IPS-18c (cell line): ENCODE data around the gene ARF1.

ENCODE experiments used
- H3K4me3 ChIP-seq: 2 replicates; pipeline ENCODE4 v1.7.0; 2013; ENCODE audit warnings: low read depth, mild to moderate bottlenecking, low read length, moderate library complexity; ENCODE audit not compliant: insufficient read depth
- H3K9me3 ChIP-seq: one replicate; pipeline ENCODE4 v1.6.1; 2013; ENCODE audit warnings: mild to moderate bottlenecking, low read length, moderate library complexity; ENCODE audit not compliant: control insufficient read depth, insufficient read depth

The ARF1 gene

DNA sequence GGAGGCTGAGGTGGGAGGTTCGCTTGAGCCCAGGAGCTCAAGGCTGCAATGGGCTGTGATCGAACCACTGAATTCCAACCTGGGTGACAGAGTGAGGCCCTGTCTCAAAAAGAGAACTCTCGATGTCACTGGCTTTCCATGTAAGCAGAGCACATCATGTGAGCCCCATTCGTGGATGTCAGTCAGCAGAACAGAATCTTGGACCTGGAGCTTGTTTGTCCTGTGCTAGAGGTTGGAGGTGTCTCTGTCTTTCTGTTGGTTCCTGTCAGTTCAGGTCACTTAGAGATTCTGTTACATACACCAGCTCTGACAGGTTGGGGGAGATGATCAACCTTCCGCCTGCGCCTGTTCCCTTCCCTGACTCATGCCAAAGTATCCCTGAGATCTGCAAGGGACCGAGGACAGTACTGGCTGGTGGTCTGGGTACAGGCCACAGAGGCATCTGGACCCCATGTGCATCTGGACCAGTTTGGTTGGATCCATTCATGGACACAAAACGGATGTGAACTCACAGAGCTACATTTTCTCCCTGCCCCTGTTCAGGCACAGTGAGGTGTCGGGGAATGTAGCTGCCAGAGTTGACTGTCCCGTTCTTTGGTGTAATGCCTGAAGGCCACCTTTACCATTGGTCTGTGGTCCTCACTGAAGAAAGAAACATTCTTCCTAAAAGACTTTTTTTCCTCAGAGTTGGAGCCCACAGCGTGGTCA is 10.0 kb downstream of the ARF1 start:
- Histone ChIP-seq H3K9me3 (no peaks in the 10 kb centered on the region), H3K4me3 (no peak overlapping the region)

DNA sequence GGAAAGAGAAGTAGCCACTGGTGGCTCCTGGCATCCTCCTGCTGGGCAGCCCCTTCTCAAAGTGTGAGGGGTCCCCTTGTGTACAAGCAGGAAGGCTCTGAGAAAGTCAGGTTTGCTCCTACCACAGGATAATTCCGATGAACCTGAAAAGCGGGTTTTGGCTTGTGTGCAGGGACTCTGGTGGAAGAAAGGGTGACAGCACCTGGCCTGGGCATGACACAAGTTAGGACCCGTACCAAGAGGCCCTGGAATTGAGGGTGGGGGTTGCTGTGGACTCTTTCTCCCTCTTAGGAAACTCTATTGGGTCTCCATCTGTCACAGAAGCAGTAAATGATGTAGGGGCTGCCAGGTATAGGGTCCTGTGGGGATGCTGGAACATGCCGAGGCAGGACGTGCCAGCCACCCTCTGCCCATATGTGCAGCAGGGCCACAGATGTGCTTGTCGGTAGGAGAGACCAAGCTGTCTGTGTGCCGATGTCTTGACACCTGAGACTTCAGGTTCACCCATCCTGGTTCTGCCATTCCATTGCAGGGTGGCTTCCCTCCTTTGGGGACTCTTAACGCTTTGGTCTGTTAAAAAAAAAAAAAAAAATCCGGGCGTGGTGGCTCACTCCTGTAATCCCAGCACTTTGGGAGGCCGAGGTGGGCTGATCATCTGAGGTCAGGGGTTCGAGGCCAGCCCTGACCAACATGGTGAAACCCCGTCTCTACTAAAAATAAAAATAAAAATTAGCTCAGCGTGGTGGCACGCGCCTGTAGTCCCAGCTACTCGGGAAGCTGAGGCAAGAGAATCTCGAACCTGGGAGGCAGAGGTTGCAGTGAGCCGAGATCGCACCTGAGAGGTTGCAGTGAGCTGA is 10.8 kb downstream of the ARF1 start:
- H3K9me3 ChIP-seq = no peaks in the 10 kb centered on the region
- H3K4me3 ChIP-seq = no peak overlapping the region

DNA sequence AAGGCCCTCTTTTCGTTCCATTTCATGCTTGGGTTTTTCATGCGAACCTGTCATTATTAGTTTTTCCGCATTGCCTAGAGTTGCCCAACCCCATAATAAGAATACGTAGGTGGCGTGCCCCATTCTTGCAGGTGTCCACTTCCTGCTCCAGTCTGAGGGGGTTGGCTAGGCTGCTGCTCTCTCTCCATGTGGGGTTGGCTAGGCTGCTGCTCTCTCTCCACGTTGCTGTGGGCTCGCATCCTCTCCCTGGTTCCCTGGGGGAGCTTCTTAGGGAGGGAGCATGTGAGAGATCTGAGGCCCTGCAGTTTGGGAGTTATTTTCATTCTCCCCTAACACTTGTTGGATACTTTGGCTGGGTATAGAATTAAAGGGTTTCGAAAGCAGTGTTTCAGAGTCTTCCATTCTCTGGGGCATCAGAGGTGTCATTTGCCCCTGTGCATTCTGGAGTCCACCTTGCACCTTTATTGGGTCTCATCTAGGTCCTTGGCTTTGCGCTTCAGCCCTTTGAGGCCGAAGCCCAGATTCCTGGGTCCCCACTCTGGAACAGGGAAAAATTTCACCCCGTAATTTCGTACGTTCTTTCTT is 12.0 kb downstream of the ARF1 start:
- no peaks in the 10 kb centered on the region for H3K9me3 ChIP-seq
- H3K4me3 ChIP-seq = no peak overlapping the region

DNA sequence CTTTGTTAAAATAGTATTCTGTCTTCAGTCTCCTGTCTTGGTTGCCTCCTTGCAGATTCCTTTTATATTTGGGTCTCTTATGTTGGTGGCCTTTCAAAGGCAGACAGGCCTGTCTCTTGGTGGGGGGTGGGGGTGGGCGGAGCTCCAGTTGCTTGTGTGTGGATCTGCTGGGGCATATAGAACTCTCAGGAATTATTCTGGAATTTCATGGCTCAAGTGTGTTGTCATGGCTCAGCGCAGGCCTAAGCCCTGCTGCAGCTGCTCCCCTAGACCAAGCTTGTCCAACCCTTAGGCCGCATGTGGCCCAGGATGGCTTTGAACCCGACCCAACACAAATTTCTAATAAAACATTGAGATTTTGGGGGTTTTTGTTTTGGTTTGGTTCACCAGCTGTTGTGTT is 12.7 kb downstream of the ARF1 start:
- no peaks in the 10 kb centered on the region for H3K9me3 ChIP-seq
- no peak overlapping the region for H3K4me3 ChIP-seq

DNA sequence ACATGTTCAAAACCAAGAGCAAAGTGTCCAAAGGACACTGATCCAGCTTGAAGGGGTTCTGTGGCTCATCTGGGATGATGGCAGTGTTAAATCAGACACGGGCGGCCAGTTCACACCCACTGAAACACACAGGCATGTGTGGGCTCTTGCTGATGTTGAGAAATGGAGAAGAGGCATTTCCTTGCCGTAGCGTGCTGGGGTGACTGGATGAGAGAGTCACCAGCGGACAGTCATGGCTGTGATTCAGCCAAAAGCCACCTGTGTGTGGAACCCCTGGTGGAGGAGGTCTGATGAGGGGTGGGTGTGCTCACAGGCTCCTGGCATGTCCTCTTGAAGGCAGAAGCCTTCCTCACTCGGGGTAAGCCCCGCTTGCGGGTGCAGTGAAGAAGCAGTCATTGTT is 13.4 kb downstream of the ARF1 start:
- Histone ChIP-seq H3K4me3 (no peak overlapping the region), H3K9me3 (no peaks in the 10 kb centered on the region)

DNA sequence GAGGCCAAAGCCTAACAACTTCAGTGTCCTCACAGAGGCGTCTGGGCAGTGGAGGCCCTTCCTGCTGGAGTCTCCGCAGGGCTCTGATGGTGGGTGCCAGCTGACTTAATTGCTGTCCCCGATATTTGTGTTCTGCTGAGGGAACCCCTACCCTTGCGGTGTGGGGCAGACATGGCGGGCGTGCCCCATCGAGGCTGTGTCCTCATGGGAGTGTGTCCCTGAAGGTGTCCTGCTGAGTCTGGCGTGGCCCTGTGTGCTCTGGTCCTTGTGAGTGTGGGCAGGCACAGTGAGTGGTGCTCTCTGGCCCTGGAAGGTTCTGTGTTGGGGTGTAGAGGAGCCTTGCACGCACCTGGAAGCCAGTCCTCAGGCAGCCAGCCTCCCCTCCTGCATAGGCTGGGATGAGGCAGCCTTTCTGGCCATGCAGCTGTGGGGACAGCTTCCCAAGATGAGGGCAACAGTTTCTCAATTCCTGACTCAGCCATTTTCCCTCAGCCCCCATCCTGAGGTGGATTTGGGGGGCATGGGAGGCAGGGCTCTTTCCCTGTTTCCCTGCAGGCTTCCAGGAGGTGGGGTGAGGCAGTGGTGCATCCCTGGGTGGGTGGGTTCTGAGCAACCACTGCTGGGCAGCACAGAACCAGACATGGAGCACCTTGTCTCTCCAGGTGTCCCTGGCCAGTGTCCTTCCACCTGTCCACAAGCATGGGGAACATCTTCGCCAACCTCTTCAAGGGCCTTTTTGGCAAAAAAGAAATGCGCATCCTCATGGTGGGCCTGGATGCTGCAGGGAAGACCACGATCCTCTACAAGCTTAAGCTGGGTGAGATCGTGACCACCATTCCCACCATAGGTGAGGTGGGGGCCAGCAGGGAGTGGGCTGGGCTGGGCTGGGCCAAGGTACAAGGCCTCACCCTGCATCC is 14.2 kb downstream of the ARF1 start:
- H3K9me3 ChIP-seq = no peaks in the 10 kb centered on the region
- no peak overlapping the region for H3K4me3 ChIP-seq

DNA sequence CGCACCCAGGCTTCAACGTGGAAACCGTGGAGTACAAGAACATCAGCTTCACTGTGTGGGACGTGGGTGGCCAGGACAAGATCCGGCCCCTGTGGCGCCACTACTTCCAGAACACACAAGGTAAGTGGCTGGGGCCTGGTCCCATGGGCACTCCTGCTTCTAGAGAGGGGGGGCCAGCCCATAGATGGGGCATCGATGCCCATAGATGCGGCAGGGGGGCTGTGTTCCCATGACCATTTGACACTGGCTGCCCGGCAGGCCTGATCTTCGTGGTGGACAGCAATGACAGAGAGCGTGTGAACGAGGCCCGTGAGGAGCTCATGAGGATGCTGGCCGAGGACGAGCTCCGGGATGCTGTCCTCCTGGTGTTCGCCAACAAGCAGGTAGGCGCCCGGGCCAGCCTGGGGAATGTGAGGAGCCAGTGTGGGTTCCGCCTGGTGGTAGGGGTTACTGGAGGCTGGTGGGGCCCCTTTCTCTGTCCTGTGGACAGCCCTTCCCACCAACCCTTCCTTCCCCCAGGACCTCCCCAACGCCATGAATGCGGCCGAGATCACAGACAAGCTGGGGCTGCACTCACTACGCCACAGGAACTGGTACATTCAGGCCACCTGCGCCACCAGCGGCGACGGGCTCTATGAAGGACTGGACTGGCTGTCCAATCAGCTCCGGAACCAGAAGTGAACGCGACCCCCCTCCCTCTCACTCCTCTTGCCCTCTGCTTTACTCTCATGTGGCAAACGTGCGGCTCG is 15.0 kb downstream of the ARF1 start:
- Histone ChIP-seq H3K9me3 (no peaks in the 10 kb centered on the region), H3K4me3 (no peak overlapping the region)

DNA sequence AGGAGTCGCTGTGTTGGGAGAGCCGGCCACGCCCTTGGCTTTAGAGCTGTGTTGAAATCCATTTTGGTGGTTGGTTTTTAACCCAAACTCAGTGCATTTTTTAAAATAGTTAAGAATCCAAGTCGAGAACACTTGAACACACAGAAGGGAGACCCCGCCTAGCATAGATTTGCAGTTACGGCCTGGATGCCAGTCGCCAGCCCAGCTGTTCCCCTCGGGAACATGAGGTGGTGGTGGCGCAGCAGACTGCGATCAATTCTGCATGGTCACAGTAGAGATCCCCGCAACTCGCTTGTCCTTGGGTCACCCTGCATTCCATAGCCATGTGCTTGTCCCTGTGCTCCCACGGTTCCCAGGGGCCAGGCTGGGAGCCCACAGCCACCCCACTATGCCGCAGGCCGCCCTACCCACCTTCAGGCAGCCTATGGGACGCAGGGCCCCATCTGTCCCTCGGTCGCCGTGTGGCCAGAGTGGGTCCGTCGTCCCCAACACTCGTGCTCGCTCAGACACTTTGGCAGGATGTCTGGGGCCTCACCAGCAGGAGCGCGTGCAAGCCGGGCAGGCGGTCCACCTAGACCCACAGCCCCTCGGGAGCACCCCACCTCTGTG is 15.9 kb downstream of the ARF1 start:
- no peak overlapping the region for H3K4me3 ChIP-seq
- no peaks in the 10 kb centered on the region for H3K9me3 ChIP-seq

DNA sequence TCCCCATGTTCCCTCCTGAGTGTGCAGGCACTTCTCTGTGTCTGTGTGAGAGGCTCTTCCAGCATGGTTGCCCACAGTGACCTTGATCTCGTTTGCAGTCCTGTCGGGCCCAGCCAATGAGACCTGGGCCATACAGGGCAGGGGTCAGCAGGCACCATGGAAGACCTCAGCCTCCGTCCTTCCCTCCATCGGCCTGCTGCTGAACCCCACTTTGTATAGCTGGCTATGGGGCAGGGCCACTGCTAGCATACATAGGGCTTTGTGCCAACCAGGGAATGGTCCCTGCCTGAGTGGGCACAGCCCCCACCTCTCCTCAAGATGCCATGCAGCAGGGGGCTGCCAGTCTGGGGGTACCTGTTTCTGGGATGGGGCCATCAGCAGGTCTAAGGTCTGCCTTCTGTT is 16.8 kb downstream of the ARF1 start:
- no peaks in the 10 kb centered on the region for H3K9me3 ChIP-seq
- no peak overlapping the region for H3K4me3 ChIP-seq

DNA sequence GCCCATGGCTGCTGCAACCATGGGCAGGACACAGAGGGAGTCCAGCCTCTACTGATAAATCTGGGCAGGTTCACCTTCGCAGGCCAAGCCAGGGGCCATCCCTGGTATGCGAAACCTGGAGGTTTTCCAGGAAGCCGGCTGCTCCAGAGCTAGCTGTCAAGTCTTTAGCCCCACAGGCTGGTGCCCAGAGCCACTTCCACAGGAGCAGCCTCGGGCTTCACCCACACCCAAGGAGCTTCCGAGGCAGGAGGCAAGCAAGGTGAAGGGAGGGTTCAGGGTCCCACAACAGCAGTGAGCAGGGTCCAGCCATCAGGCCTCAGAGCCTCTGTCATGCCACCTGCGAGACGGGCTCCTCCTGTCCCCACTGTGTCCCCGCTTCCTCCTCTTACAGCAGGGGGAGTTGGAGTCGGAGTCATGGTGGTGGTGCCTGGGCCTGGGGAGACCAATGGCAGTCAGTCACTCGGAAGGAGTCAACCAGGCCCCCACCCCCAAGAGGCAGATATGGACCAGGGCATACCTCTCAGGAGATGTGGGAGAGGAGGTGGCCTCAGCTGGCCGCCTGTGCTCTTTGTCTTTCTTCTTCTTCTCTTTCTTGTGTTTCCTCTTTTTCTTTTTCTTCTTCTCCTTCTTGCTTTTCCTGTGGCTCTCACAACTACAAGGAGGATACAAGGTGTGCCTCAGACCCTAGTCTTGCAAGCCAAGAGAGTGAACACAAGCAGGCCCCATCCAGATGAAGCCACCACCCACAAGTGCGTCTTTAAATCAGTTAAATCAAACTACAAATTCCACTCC is 18.5 kb downstream of the ARF1 start:
- peak overlapping the region; percentile 90 for H3K4me3 ChIP-seq
- H3K9me3 ChIP-seq = no peaks in the 10 kb centered on the region

DNA sequence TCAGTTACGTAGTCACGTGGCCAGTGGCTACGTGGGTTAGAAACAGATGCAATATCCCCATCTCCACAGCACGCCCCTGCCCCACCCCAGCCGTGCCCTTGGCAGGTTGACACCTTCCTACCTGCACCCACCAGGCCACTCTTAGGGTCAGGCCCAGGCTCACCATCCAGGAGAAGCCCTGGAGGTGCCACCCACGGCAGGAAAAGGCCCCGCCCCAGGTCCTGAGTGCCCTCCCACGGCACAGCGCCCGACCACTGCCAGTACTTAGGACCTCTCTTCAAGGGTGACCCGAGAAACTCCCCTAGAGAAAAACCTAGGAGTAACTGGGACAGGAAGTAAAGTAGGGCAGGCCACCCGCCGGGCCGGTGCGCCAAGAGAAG is 19.1 kb downstream of the ARF1 start:
- H3K9me3 ChIP-seq = no peaks in the 10 kb centered on the region
- peak overlapping the region; percentile 90 for H3K4me3 ChIP-seq

DNA sequence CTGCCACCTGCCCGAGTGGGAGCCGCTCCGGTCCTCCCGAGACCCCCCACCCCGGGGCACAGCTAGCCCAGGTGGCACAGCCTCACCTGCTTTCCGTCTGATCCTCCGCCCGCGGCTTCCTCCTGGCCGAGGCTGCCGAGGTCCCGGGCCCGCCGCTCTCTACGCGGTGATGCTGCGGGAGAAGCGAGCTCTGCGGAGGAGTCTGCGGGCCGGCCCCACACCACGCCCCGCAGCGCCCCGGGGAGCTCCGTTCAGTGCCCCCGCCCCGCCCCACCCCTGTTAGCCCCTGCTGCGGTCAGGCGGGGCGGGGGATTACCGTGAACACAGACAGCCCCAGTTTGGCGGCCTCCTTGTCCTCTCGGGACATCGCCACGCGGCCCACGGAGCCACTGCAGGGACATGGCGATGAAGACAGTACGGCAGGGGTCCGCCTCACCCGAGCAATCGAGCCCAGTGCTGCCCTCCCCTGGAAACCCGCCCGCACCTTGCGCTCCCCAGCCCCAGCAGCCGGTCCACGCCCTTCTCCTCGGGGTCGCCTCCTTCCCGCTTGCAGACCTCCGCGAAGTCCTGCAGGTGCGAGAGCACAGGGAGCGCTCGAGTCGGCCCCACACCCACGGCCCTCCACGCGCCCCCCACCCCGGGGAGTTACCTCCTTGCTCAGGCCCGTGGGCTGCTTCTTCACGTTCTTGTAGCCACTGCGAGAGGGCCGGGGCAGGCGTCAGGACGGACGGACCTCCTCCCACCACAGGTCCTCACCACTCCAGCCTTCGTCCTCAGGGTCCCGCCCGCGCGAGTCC is 19.7 kb downstream of the ARF1 start:
- Histone ChIP-seq H3K4me3 (peak overlapping the region; percentile 90), H3K9me3 (no peaks in the 10 kb centered on the region)

DNA sequence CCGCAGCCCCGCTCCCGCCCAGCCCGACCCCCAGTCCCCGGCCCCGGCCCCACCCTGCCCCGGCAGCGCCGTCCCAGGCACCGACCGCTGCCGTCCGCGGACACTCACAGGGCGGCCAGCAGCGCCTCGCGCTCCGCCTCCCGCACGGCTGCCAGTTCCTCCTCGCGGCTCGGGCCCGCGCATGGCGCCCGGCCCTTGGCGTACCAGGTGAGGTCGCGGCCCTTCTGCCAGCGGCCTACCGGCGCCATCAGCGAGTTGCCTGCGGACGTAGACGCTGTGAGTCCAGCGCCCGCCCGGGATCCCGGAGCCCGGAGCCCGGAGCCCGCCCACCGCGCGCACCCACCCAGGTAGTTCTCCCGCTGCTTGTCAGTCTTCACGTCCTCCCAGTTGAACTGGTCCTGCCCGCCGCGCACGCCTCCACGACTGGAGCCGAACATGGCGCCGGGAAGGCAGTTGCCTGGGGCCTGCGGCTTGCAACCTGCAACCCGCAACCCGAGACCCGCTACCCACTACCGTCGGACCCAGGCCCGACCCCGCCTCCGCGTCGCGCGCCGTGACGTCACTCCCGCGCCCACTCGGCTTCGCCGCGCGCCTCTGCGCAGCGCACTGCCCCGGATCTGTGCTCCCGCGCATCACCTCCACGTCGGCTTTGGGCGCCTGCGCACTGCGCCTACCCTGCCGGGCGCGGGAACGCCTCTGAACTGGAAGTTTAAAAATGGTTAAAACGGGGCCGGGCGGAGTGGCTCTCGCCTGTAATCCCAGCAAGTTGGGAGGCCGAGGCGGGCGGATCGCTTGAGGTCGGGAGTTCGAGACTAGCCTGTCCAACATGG is 20.5 kb downstream of the ARF1 start, which contains the start of gene C1orf35:
Gene C1orf35 (minus strand): TSS at position 535 of the 830 bp plus-strand sequence. CDS start 98 bp downstream, at position 437.
- H3K4me3 ChIP-seq = peak within 1 kb of the TSS; percentile 90
- H3K9me3 ChIP-seq = no peaks in the 10 kb centered on the region
